Measurements from ENCODE around the gene SERPINA4.

SERPINA4 gene

DNA sequence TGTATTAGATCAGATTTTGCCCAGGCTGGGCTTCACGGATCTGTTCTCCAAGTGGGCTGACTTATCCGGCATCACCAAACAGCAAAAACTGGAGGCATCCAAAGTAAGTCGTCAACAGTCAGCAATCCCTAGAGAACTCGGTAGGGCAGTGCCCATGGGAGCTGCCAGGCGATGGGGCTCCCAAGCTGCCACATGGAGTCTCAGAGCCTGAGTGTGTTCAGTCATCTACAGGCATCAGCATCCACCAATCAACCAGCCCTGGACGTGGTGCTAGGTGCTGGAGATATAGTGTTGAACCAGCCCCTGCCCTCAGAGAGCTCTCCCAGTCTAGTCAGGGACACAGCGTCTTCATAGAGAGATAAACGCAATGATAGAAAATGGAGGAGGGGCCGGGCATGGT, 6.9 kb downstream of the SERPINA4 start:
- TF ChIP-seq, protein P1, sequence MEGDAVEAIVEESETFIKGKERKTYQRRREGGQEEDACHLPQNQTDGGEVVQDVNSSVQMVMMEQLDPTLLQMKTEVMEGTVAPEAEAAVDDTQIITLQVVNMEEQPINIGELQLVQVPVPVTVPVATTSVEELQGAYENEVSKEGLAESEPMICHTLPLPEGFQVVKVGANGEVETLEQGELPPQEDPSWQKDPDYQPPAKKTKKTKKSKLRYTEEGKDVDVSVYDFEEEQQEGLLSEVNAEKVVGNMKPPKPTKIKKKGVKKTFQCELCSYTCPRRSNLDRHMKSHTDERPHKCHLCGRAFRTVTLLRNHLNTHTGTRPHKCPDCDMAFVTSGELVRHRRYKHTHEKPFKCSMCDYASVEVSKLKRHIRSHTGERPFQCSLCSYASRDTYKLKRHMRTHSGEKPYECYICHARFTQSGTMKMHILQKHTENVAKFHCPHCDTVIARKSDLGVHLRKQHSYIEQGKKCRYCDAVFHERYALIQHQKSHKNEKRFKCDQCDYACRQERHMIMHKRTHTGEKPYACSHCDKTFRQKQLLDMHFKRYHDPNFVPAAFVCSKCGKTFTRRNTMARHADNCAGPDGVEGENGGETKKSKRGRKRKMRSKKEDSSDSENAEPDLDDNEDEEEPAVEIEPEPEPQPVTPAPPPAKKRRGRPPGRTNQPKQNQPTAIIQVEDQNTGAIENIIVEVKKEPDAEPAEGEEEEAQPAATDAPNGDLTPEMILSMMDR (IDR thresholded peaks at IDR 0.05; ENCODE audit: control insufficient read depth, extremely low read depth, insufficient read depth): no peak

GRCh38 chr14:94569381-94570001, 8.2 kb downstream of the SERPINA4 start:
- TF ChIP-seq, protein P1 (IDR thresholded peaks at IDR 0.05; ENCODE audit: control insufficient read depth, extremely low read depth, insufficient read depth): no peak
- H3K4me3 ChIP-seq (ENCODE audit: low read depth, low read length): no peak overlapping the region
- no peak for DNase-seq (ENCODE audit: low read depth)

More for the DNA sequence above, 6.9 kb downstream of the SERPINA4 start:
- H3K4me3 ChIP-seq (ENCODE audit: low read depth, low read length): no peak overlapping the region
- no peak for DNase-seq (ENCODE audit: low read depth)

GRCh38 chr14:94570002-94570400, 8.8 kb downstream of the SERPINA4 start:
- no peak for DNase-seq (ENCODE audit: low read depth)
- TF ChIP-seq, protein P1 (IDR thresholded peaks at IDR 0.05; ENCODE audit: control insufficient read depth, extremely low read depth, insufficient read depth): no peak
- no peak overlapping the region for H3K4me3 ChIP-seq (ENCODE audit: low read depth, low read length)

DNA sequence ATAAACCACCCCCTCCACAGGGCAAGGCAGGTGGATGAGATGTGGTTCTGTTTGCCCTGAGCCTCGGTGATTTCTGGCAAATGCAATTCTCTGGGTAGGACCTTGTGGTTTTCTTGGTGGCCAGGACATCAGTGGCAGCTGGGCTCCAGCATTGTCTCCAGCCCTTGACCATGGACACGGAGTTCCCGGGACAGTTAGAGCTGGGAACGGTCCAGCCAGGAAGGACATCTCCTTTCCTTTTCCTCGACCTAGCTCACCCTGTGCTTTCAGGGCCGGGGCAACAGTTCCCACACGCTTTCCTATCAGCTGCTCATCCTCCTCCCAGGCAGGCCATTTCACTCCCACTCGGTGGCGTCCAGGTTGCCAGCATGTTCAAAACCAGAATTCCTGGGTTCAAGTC, 9.2 kb downstream of the SERPINA4 start:
- no peak for DNase-seq (ENCODE audit: low read depth)
- TF ChIP-seq, protein P1 (IDR thresholded peaks at IDR 0.05; ENCODE audit: control insufficient read depth, extremely low read depth, insufficient read depth): no peak
- H3K4me3 ChIP-seq (ENCODE audit: low read depth, low read length): no peak overlapping the region

- no peak for DNase-seq (ENCODE audit: low read depth)
- no peak overlapping the region for H3K4me3 ChIP-seq (ENCODE audit: low read depth, low read length)
- TF ChIP-seq, protein P1 (IDR thresholded peaks at IDR 0.05; ENCODE audit: control insufficient read depth, extremely low read depth, insufficient read depth): no peak
Observed at GRCh38 chr14:94571395-94571794, 10.2 kb downstream of the SERPINA4 start.

GRCh38 chr14:94571950-94572349, 10.7 kb downstream of the SERPINA4 start:
- H3K4me3 ChIP-seq (ENCODE audit: low read depth, low read length): no peak overlapping the region
- DNase-seq (ENCODE audit: low read depth): no peak
- TF ChIP-seq, protein P1 (IDR thresholded peaks at IDR 0.05; ENCODE audit: control insufficient read depth, extremely low read depth, insufficient read depth): no peak
